ENCODE results near the gene ASIC4. TPM values are rescaled to one million over a fixed set of nuclear protein-coding genes. Genes with fewer than 3 reads are reported as not detected.
A peak's percentile ranks its signal among the peaks of the same experiment; 100 is the strongest.

The ASIC4 gene
- total and polyA plus RNA-seq, 2 experiments from 2014 or later = 0.13 to 3.6 TPM

- Mint-ChIP-seq H3K36me3 (ENCODE audit: low read depth) (peaks cover 32% of the 10 kb centered on the region), H3K9me3 (no peaks in the 10 kb centered on the region; the same call in 2 of the 3 replicates), H3K4me1 (peaks cover 20% of the 10 kb centered on the region), H3K27me3 (ENCODE audit: insufficient read depth, low read depth, poor library complexity) (peaks cover 19% of the 10 kb centered on the region), H3K27ac (no peak overlapping the region), H3K4me3 (peak overlapping the region; percentile 90; the same call in 2 of the 3 replicates)
- peak overlapping the region; percentile 95; the same call in 1 of the 2 replicates for H3K4me2 ChIP-seq
- ATAC-seq (no peak), DNase-seq (ENCODE audit: low spot score) (no peak)
- peaks cover 14% of the 10 kb centered on the region for H3K79me2 ChIP-seq (replicated peaks; ENCODE audit: insufficient read depth)
- H4K20me1 ChIP-seq (replicated peaks; ENCODE audit: insufficient read depth) = peaks cover 18% of the 10 kb centered on the region
- no peak overlapping the region for H2AFZ ChIP-seq
- H3K9me2 ChIP-seq (ENCODE audit: insufficient read depth) = no peaks in the 10 kb centered on the region
- H3K4me1 ChIP-seq (ENCODE audit: insufficient read depth) = peaks cover 9% of the 10 kb centered on the region
- H3K4me3 ChIP-seq = no peak overlapping the region; the same call in 1 of the 2 replicates
- peaks cover 9% of the 10 kb centered on the region; the same call in 1 of the 2 replicates for H3K27me3 ChIP-seq (ENCODE audit: insufficient read depth)
- H3K27ac ChIP-seq (ENCODE audit: low read depth) = no peak overlapping the region
- peaks cover 12% of the 10 kb centered on the region for H3F3A ChIP-seq (replicated peaks; ENCODE audit: low read depth)
- peaks cover 9% of the 10 kb centered on the region for H3K36me3 ChIP-seq (ENCODE audit: insufficient read depth)
- no peak for TF ChIP-seq EZH2 (IDR thresholded peaks at IDR 0.05; ENCODE audit: low read depth, unreplicated experiment)
- no peak for TF ChIP-seq ZNF462 (CRISPR knock-in tag; IDR thresholded peaks at IDR 0.05)
- no peak for TF ChIP-seq JUNB (IDR thresholded peaks at IDR 0.05; ENCODE audit: unreplicated experiment)
- TF ChIP-seq REST (IDR thresholded peaks at IDR 0.05; ENCODE audit: unreplicated experiment) = no peak
- TF ChIP-seq POLR2AphosphoS5 (IDR thresholded peaks at IDR 0.05; ENCODE audit: low read depth) = no peak
- TF ChIP-seq EZH2phosphoT487 (IDR thresholded peaks at IDR 0.05; ENCODE audit: unreplicated experiment) = no peak
- no peak for TF ChIP-seq CREB1 (CRISPR knock-in tag; IDR thresholded peaks at IDR 0.05; ENCODE audit: low read depth)
Observed at GRCh38 chr2:219545295-219545942, 31.1 kb downstream of the ASIC4 start.
